Activated CD4-positive, alpha-beta memory T cell treated with anti-CD3 and anti-CD28 coated beads for 36 hours (primary cell): Measurements from ENCODE around the gene ZMAT5. TPM values are rescaled to one million over a fixed set of nuclear protein-coding genes. Genes with fewer than 3 reads are reported as not detected.
A peak's percentile ranks its signal among the peaks of the same experiment; 100 is the strongest.
"Not testable (repeated sequence)": the region's sequence is repeated elsewhere in the genome, so short reads cannot be mapped to it uniquely, and the experiment has no call there.

Source experiments
- CTCF ChIA-PET: fragments of 350-600 bp; sonication (Branson Sonifier 250); formaldehyde crosslinking; loops from one replicate; lab custom pipeline; 2021; ENCODE audit warnings: antibody characterized with exemption, inconsistent platforms; lab: Charles Lee
- POLR2A ChIA-PET: fragments of 350-600 bp; sonication (Branson Sonifier 250); formaldehyde crosslinking; loops from one replicate; lab custom pipeline; 2021; ENCODE audit warnings: antibody characterized with exemption; lab: Charles Lee
- DNase-seq: peaks from one replicate; pipeline ENCODE4 v3.0.0-alpha.2; 2020
- H3K27ac Mint-ChIP-seq: one replicate; pipeline ENCODE4 v1.8.0; 2021; ENCODE audit warnings: mixed read lengths
- H3K27me3 Mint-ChIP-seq: one replicate; pipeline ENCODE4 v1.8.0; 2021; ENCODE audit warnings: mixed read lengths
- H3K36me3 Mint-ChIP-seq: one replicate; pipeline ENCODE4 v1.8.0; 2021; ENCODE audit warnings: mixed read lengths
- H3K4me1 Mint-ChIP-seq: one replicate; pipeline ENCODE4 v1.8.0; 2021; ENCODE audit warnings: low read depth, mixed read lengths
- H3K4me3 Mint-ChIP-seq: one replicate; pipeline ENCODE4 v1.8.0; 2021; ENCODE audit warnings: mild to moderate bottlenecking, mixed read lengths
- H3K9me3 Mint-ChIP-seq: one replicate; pipeline ENCODE4 v1.8.0; 2021; ENCODE audit warnings: mixed read lengths
- intact Hi-C: fragments of 100-400 bp; cut with micrococcal nuclease; formaldehyde crosslinking; loops from one replicate; pipeline ENCODE4 v1.15.1; 2023
- total RNA-seq, 2 experiments: library from RNA; stranded (reverse); gene quantifications; one replicate each; pipeline ENCODE4 v1.2.3, GENCODE V29; 2021

The ZMAT5 gene
- total RNA-seq, 2 experiments from 2014 or later = 18.1 to 20.6 TPM

- CTCF ChIA-PET = interaction anchor here (0.8 to 1.4 kb wide), 3 partner anchors 130 to 239 kb away, joined by 3 to 4 read pairs (median 4); no protein-coding TSS in a partner anchor
- Mint-ChIP-seq H3K9me3 (no peaks in the 10 kb centered on the region), H3K36me3 (peaks cover 18% of the 10 kb centered on the region), H3K27me3 (no peaks in the 10 kb centered on the region), H3K4me3 (peak overlapping the region; percentile 100), H3K4me1 (peaks cover 26% of the 10 kb centered on the region), H3K27ac (peak overlapping the region; percentile 94)
- DNase-seq = peak; percentile 58
- intact Hi-C loops = loop anchor here (2.0 to 10.0 kb wide), 5 partner anchors 117 to 1024 kb away; partner anchors contain the start of genes CHEK2, HSCB, MTMR3 and OSM
- POLR2A ChIA-PET = interaction anchor here (0.6 to 1.3 kb wide), 4 partner anchors 12 to 103 kb away, joined by 3 to 4 read pairs (median 3); no protein-coding TSS in a partner anchor
Observed at GRCh38 chr22:29765905-29766631, 739 bp downstream of the ZMAT5 start.

DNA sequence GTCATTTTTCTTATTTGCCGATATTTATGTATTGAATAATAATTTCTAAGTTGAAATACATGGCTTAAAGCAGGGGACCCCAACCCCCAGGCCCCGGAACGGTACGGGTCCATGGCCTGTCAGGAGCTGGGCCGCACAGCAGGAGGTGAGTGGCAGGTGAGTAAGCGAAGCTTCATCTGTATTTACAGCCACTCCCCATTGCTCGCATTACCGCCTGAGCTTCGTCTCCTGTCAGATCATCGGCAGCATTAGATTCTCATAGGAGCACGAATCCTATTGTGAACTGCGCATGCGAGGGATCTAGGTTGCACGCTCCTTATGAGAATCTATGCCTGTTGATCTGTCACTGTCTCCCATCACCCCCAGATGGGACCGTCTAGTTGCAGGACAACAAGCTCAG lies 4.5 kb downstream of the ZMAT5 start:
- intact Hi-C loops = loop anchor here (10.0 kb wide), 1 partner anchor 503 kb away; the partner anchor contains the start of gene OSM
- Mint-ChIP-seq H3K4me3 (no peak overlapping the region), H3K9me3 (no peaks in the 10 kb centered on the region), H3K36me3 (peaks cover under 1% of the 10 kb centered on the region), H3K27me3 (no peaks in the 10 kb centered on the region), H3K27ac (no peak overlapping the region), H3K4me1 (peaks cover 13% of the 10 kb centered on the region)
- POLR2A ChIA-PET = no interaction called here
- CTCF ChIA-PET = no interaction called here
- DNase-seq = no peak

DNA sequence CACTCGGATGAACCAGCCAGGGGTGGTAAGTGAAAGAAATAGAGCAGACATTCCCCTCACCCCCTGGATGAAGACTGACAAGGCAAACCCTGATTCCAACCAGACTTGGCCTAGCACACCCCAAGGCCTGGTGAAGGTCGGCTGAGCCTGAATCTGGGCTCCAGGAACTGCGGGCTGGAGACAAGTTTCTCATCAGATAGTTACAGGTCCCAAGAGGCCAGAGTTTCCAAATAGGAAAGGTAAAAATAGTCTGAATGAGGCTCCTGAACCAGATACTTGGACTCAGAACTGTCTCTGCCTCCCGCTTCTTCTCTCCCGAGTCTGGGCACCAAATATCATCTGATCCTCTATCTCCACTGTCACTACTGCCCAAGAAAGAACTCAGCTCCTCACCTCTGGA lies 7.8 kb downstream of the ZMAT5 start:
- no peak overlapping the region for H3K4me3 Mint-ChIP-seq
- H3K9me3 Mint-ChIP-seq = no peaks in the 10 kb centered on the region
- H3K27me3 Mint-ChIP-seq = no peaks in the 10 kb centered on the region
- H3K4me1 Mint-ChIP-seq = peaks cover under 1% of the 10 kb centered on the region
- no peaks in the 10 kb centered on the region for H3K36me3 Mint-ChIP-seq
- intact Hi-C loops = no loop called here
- H3K27ac Mint-ChIP-seq = no peak overlapping the region
- DNase-seq = no peak
- ChIA-PET POLR2A (no interaction called here), CTCF (no interaction called here)

- H3K36me3 Mint-ChIP-seq = no peaks in the 10 kb centered on the region
- no peaks in the 10 kb centered on the region for H3K27me3 Mint-ChIP-seq
- no peak overlapping the region for H3K27ac Mint-ChIP-seq
- no peaks in the 10 kb centered on the region for H3K9me3 Mint-ChIP-seq
- CTCF ChIA-PET = interaction anchor here (1.3 kb wide), 1 partner anchor 69 kb away, joined by 3 read pairs; no protein-coding TSS in a partner anchor
- H3K4me3 Mint-ChIP-seq = no peak overlapping the region
- no peak for DNase-seq
- intact Hi-C loops = no loop called here
- H3K4me1 Mint-ChIP-seq = no peaks in the 10 kb centered on the region
- POLR2A ChIA-PET = no interaction called here
Observed at GRCh38 chr22:29758068-29758622, 8.7 kb downstream of the ZMAT5 start.

GRCh38 chr22:29757096-29757495 lies 9.7 kb downstream of the ZMAT5 start:
- Mint-ChIP-seq H3K9me3 (no peaks in the 10 kb centered on the region), H3K27me3 (no peaks in the 10 kb centered on the region), H3K27ac (no peak overlapping the region), H3K4me3 (no peak overlapping the region), H3K4me1 (no peaks in the 10 kb centered on the region), H3K36me3 (no peaks in the 10 kb centered on the region)
- intact Hi-C loops = no loop called here
- POLR2A ChIA-PET = no interaction called here
- no peak for DNase-seq
- CTCF ChIA-PET = interaction anchor here (1.3 kb wide), 1 partner anchor 68 kb away, joined by 3 read pairs; no protein-coding TSS in a partner anchor

DNA sequence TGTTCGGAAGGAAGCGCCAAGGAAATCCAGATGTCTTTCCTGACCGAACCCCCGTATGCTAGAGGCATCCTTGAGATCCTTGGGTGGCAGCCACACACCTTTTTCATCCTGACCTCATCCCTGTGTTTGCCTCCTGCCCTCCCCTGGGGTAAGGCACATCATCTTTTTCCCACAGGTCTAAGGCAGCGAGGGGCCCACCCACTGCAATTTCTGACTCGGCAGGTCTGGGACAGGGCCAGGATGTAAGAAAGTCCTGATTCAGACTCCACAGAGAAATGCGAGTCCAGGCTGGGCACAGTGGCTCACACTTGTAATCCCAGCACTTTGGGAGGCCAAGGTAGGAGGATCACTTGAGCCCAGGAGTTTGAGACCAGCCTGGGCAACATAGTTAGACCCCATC lies 10.5 kb downstream of the ZMAT5 start:
- Mint-ChIP-seq H3K36me3 (no peaks in the 10 kb centered on the region), H3K27ac (no peak overlapping the region), H3K4me1 (peaks cover 2% of the 10 kb centered on the region), H3K4me3 (no peak overlapping the region), H3K9me3 (no peaks in the 10 kb centered on the region), H3K27me3 (no peaks in the 10 kb centered on the region)
- POLR2A ChIA-PET = no interaction called here
- CTCF ChIA-PET = interaction anchor here (0.9 to 1.0 kb wide), 2 partner anchors 249 to 332 kb away, joined by 3 read pairs; no protein-coding TSS in a partner anchor
- intact Hi-C loops = no loop called here
- DNase-seq = no peak

DNA sequence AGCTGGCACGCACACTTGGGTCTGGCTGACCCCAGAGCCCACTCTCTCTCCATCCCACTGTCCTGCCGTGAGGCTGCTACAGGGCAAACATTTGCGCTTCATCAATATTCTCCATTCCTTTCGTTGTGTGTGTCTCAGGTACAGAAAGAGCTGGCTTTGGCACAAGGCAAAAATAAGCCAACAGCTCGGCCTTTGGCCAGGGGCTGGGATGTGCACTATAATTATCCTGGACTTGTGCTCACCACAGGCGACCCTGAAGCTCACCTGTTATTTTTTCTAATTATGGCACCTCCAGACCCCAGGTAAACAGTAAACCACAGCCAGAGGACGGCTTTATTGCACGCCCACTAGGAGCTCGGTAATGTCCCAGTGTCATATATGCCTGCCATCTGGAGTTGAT lies 10.9 kb downstream of the ZMAT5 start:
- POLR2A ChIA-PET = no interaction called here
- no peaks in the 10 kb centered on the region for H3K36me3 Mint-ChIP-seq
- H3K4me1 Mint-ChIP-seq = peaks cover 5% of the 10 kb centered on the region
- no peak for DNase-seq
- H3K27ac Mint-ChIP-seq = no peak overlapping the region
- CTCF ChIA-PET = interaction anchor here (0.9 to 1.0 kb wide), 2 partner anchors 249 to 332 kb away, joined by 3 read pairs; no protein-coding TSS in a partner anchor
- no peak overlapping the region for H3K4me3 Mint-ChIP-seq
- intact Hi-C loops = no loop called here
- no peaks in the 10 kb centered on the region for H3K27me3 Mint-ChIP-seq
- no peaks in the 10 kb centered on the region for H3K9me3 Mint-ChIP-seq

GRCh38 chr22:29754658-29755395 lies 12.0 kb downstream of the ZMAT5 start:
- not testable (repeated sequence) for H3K9me3 Mint-ChIP-seq, H3K36me3 Mint-ChIP-seq

DNA sequence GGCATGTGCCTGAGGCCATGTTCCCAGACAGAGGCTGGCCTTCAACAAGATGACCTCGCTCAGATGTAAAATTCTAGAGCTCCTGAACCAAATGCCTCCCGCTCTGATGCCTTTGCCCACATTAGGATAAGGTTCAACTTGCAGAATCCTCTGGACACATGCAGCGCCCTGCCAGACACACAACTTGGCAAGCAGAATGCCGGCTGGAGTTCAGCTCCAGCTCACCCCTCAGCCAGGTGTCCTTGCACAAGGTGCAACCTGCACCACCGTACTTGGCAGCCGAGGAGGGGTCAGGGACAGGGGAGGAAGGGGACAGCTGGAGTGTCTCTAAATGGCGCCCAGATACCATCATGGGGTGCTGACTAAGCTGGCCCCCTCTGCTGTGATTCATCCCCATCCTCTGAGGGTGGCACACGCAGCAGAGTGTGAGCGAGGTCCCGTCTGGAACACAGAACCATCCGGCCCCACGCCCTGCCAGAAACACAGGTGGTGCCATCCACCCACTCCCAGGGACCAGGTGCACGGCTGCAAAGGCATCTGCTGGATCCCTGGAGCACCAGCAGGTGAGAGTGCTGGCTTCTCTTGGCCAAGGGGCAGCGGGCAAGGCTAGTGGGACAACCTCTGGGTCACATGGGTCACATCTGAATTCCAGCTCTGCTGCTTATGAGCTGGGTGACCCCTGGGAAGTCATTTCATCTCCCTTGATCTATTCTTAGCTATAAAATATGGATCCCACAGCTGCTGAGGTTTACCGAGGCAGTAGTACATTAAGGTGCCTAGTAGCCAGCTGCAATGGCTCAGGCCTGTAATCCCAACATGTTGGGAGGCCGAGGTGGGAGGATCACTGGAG lies 12.8 kb downstream of the ZMAT5 start:
- POLR2A ChIA-PET = no interaction called here
- Mint-ChIP-seq H3K27ac (no peak overlapping the region), H3K4me3 (no peak overlapping the region)

More at GRCh38 chr22:29754658-29755395, 12.0 kb downstream of the ZMAT5 start:
- peaks cover 11% of the 10 kb centered on the region for H3K4me1 Mint-ChIP-seq
- H3K4me3 Mint-ChIP-seq, H3K27me3 Mint-ChIP-seq, H3K27ac Mint-ChIP-seq, DNase-seq, CTCF ChIA-PET, intact Hi-C loops, POLR2A ChIA-PET: not testable (repeated sequence)

GRCh38 chr22:29751669-29752068 lies 15.1 kb downstream of the ZMAT5 start:
- intact Hi-C loops = no loop called here
- ChIA-PET POLR2A (interaction anchor here (1.6 kb wide), 1 partner anchor 15 kb away, joined by 4 read pairs; the partner anchor contains the start of genes UQCR10 and ZMAT5), CTCF (no interaction called here)
- no peak for DNase-seq
- H3K27me3 Mint-ChIP-seq = no peaks in the 10 kb centered on the region
- H3K4me3 Mint-ChIP-seq = no peak overlapping the region
- H3K4me1 Mint-ChIP-seq = peaks cover 11% of the 10 kb centered on the region
- H3K9me3 Mint-ChIP-seq = no peaks in the 10 kb centered on the region
- H3K27ac Mint-ChIP-seq = no peak overlapping the region
- H3K36me3 Mint-ChIP-seq = peaks cover 4% of the 10 kb centered on the region

More for the DNA sequence above, 12.8 kb downstream of the ZMAT5 start:
- peaks cover 2% of the 10 kb centered on the region for H3K36me3 Mint-ChIP-seq
- DNase-seq = no peak
- CTCF ChIA-PET = no interaction called here
- H3K4me1 Mint-ChIP-seq = peaks cover 11% of the 10 kb centered on the region
- H3K27me3 Mint-ChIP-seq = no peaks in the 10 kb centered on the region
- intact Hi-C loops = no loop called here
- no peaks in the 10 kb centered on the region for H3K9me3 Mint-ChIP-seq
